Endothelial cell of umbilical vein (primary cell): ENCODE measurements around the gene TMEM98.

Source experiments
- EZH2 ChIP-seq: IDR thresholded peaks from 2 replicates; pipeline ENCODE4 v1.6.1; 2012; ENCODE audit warnings: borderline replicate concordance, low read depth, mild to moderate bottlenecking, moderate library complexity, low read length, inconsistent platforms; ENCODE audit not compliant: severe bottlenecking
- FOS ChIP-seq: IDR thresholded peaks from 2 replicates; pipeline ENCODE4 v1.6.1; 2011; ENCODE audit warnings: mild to moderate bottlenecking, low read length, moderate library complexity, borderline replicate concordance; ENCODE audit not compliant: insufficient read depth
- GATA2 ChIP-seq: IDR thresholded peaks from 2 replicates; pipeline ENCODE4 v1.7.0; 2011; ENCODE audit warnings: low read depth, mild to moderate bottlenecking, moderate library complexity, mixed read lengths, low read length; ENCODE audit not compliant: insufficient read length, insufficient read depth
- JUN ChIP-seq: IDR thresholded peaks from 2 replicates; pipeline ENCODE4 v1.6.1; 2011; ENCODE audit warnings: borderline replicate concordance, low read depth; ENCODE audit not compliant: insufficient read length, insufficient read depth
- MAX ChIP-seq: IDR thresholded peaks from 2 replicates; pipeline ENCODE4 v1.6.1; 2011; ENCODE audit not compliant: insufficient read depth, insufficient read length
- MYC ChIP-seq: IDR thresholded peaks from one replicate; pipeline ENCODE4 v1.6.1; 2011; ENCODE audit warnings: mild to moderate bottlenecking, low read depth, low read length
- POLR2A ChIP-seq: IDR thresholded peaks from 2 replicates; pipeline ENCODE4 v1.6.1; 2012; ENCODE audit warnings: low read depth, mild to moderate bottlenecking, control low read depth, low read length
- POLR2AphosphoS5 ChIP-seq: IDR thresholded peaks from 2 replicates; pipeline ENCODE4 v1.6.1; 2012; ENCODE audit warnings: low read depth, mild to moderate bottlenecking, control low read depth, low read length, moderate library complexity; ENCODE audit not compliant: insufficient read depth
- TF ChIP-seq, protein P1 (sequence below), 2 donors: IDR thresholded peaks; 1 replicate in 1 of 2; 2 replicates in 1 of 2; pipeline ENCODE4 v1.5.1; 2011; ENCODE audit warnings: low read length in 2 of 2, mild to moderate bottlenecking in 2 of 2, moderate library complexity in 2 of 2, control low read depth in 1 of 2, inconsistent platforms in 1 of 2, low read depth in 1 of 2; ENCODE audit not compliant: insufficient read depth in 1 of 2; ENCODE audit errors: extremely low read depth in 1 of 2

DNA sequence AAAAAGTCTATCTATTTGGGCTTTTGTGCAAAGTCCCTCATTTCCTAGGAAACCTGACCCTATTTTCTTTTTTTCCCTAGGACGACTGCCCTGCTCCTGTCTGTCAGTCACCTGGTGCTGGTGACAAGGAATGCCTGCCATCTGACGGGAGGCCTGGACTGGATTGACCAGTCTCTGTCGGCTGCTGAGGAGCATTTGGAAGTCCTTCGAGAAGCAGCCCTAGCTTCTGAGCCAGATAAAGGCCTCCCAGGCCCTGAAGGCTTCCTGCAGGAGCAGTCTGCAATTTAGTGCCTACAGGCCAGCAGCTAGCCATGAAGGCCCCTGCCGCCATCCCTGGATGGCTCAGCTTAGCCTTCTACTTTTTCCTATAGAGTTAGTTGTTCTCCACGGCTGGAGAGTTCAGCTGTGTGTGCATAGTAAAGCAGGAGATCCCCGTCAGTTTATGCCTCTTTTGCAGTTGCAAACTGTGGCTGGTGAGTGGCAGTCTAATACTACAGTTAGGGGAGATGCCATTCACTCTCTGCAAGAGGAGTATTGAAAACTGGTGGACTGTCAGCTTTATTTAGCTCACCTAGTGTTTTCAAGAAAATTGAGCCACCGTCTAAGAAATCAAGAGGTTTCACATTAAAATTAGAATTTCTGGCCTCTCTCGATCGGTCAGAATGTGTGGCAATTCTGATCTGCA, 12.9 kb downstream of the TMEM98 start:
- TF ChIP-seq, protein P1, sequence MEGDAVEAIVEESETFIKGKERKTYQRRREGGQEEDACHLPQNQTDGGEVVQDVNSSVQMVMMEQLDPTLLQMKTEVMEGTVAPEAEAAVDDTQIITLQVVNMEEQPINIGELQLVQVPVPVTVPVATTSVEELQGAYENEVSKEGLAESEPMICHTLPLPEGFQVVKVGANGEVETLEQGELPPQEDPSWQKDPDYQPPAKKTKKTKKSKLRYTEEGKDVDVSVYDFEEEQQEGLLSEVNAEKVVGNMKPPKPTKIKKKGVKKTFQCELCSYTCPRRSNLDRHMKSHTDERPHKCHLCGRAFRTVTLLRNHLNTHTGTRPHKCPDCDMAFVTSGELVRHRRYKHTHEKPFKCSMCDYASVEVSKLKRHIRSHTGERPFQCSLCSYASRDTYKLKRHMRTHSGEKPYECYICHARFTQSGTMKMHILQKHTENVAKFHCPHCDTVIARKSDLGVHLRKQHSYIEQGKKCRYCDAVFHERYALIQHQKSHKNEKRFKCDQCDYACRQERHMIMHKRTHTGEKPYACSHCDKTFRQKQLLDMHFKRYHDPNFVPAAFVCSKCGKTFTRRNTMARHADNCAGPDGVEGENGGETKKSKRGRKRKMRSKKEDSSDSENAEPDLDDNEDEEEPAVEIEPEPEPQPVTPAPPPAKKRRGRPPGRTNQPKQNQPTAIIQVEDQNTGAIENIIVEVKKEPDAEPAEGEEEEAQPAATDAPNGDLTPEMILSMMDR (IDR thresholded peaks at IDR 0.05; ENCODE audit: extremely low read depth in 1 of 2, insufficient read depth in 1 of 2, low read depth in 1 of 2, low read length in 2 of 2) = no peak
- TF ChIP-seq MAX (no peak), POLR2A (no peak), EZH2 (no peak), POLR2AphosphoS5 (no peak), JUN (no peak), FOS (no peak), MYC (no peak), GATA2 (no peak)
